ENCODE data around the gene PCDHGB6.

DNA sequence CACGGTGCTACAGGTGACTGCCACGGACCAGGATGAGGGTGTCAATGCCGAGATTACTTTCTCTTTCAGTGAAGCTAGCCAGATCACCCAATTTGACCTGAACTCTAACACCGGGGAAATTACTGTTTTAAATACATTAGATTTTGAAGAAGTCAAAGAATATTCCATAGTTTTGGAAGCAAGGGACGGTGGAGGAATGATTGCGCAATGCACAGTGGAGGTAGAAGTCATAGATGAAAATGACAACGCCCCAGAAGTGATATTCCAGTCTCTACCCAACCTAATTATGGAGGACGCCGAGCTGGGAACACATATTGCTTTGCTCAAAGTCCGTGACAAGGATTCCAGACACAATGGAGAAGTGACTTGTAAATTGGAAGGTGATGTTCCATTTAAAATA, 19.2 kb upstream of the PCDHGB6 start:
- TF ChIP-seq, protein P1, sequence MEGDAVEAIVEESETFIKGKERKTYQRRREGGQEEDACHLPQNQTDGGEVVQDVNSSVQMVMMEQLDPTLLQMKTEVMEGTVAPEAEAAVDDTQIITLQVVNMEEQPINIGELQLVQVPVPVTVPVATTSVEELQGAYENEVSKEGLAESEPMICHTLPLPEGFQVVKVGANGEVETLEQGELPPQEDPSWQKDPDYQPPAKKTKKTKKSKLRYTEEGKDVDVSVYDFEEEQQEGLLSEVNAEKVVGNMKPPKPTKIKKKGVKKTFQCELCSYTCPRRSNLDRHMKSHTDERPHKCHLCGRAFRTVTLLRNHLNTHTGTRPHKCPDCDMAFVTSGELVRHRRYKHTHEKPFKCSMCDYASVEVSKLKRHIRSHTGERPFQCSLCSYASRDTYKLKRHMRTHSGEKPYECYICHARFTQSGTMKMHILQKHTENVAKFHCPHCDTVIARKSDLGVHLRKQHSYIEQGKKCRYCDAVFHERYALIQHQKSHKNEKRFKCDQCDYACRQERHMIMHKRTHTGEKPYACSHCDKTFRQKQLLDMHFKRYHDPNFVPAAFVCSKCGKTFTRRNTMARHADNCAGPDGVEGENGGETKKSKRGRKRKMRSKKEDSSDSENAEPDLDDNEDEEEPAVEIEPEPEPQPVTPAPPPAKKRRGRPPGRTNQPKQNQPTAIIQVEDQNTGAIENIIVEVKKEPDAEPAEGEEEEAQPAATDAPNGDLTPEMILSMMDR (IDR thresholded peaks at IDR 0.05): no peak
- TF ChIP-seq, protein P2, sequence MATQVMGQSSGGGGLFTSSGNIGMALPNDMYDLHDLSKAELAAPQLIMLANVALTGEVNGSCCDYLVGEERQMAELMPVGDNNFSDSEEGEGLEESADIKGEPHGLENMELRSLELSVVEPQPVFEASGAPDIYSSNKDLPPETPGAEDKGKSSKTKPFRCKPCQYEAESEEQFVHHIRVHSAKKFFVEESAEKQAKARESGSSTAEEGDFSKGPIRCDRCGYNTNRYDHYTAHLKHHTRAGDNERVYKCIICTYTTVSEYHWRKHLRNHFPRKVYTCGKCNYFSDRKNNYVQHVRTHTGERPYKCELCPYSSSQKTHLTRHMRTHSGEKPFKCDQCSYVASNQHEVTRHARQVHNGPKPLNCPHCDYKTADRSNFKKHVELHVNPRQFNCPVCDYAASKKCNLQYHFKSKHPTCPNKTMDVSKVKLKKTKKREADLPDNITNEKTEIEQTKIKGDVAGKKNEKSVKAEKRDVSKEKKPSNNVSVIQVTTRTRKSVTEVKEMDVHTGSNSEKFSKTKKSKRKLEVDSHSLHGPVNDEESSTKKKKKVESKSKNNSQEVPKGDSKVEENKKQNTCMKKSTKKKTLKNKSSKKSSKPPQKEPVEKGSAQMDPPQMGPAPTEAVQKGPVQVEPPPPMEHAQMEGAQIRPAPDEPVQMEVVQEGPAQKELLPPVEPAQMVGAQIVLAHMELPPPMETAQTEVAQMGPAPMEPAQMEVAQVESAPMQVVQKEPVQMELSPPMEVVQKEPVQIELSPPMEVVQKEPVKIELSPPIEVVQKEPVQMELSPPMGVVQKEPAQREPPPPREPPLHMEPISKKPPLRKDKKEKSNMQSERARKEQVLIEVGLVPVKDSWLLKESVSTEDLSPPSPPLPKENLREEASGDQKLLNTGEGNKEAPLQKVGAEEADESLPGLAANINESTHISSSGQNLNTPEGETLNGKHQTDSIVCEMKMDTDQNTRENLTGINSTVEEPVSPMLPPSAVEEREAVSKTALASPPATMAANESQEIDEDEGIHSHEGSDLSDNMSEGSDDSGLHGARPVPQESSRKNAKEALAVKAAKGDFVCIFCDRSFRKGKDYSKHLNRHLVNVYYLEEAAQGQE (IDR thresholded peaks at IDR 0.05; ENCODE audit: insufficient read depth in 1 of 2, low read depth in 2 of 2, low read length in 1 of 2): no peak
- TF ChIP-seq SIN3A (IDR thresholded peaks at IDR 0.05; ENCODE audit: borderline replicate concordance, insufficient read depth, low read depth, low read length) (no peak), POLR2AphosphoS5 (IDR thresholded peaks at IDR 0.05; ENCODE audit: low read depth, low read length) (no peak)

Data from Panc1 (cell line).